ENCODE results near the gene GP1BB. TPM values are rescaled to one million over a fixed set of nuclear protein-coding genes. Genes with fewer than 3 reads are reported as not detected.

Gene GP1BB
- total RNA-seq, 1 donor = 1.8 TPM

DNA sequence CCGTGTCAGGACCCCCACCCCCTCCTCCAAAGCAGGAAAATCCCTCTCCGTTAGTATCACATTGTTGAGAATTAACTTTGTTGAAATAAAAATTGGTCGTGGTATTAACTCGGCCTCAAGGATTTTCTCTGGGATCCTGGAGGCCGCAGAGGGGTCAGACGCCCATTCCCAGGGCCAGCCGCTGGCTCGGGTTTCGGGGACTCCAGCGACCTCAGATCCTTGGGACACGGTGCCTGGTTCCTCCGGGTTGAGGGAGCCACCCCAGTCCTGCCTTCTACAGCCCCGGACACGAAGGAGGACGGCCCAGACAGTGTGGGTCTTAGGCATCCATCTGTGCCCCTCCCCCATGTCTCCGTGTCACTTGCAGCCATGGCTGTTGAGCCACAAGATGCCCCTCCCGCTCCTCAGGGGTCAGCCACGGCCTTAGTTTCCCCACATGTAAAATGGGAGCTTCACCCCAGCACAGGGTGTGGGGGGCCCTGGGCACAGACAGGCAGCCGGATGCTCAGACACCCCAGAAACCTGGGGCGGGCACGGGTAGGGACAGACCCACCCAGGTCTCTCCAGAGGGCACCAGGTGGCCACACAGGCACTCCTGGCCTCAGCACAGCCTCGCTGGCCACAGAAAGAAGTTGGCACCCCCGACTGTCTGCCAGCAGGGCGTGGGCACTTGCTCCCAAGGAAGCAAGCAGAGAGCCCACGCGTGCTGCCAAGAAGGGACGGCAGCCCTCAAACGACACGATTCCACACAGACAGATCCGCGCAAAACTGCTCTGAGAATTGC, 15.5 kb downstream of the GP1BB start:
- no peak overlapping the region for H3K4me3 ChIP-seq (ENCODE audit: insufficient read depth, low read length)
- no peaks in the 10 kb centered on the region for H3K79me2 ChIP-seq (ENCODE audit: insufficient read depth, low read length)
- H3K4me1 ChIP-seq (ENCODE audit: insufficient read depth, low read length) = no peaks in the 10 kb centered on the region
- no peaks in the 10 kb centered on the region for H3K27me3 ChIP-seq (ENCODE audit: insufficient read depth, low read length)
- no peak overlapping the region for H3K27ac ChIP-seq (ENCODE audit: low read depth, low read length)
- no peak for DNase-seq (ENCODE audit: insufficient read length, low spot score, missing footprints)
- H4K20me1 ChIP-seq (ENCODE audit: insufficient read depth, low read length) = no peaks in the 10 kb centered on the region
- no peak overlapping the region for H2AFZ ChIP-seq (ENCODE audit: low read length)
- no peak overlapping the region for H3K4me2 ChIP-seq (ENCODE audit: insufficient read depth, low read length)
- H3K36me3 ChIP-seq (ENCODE audit: insufficient read depth, low read length) = no peaks in the 10 kb centered on the region
- TF ChIP-seq, protein P1, sequence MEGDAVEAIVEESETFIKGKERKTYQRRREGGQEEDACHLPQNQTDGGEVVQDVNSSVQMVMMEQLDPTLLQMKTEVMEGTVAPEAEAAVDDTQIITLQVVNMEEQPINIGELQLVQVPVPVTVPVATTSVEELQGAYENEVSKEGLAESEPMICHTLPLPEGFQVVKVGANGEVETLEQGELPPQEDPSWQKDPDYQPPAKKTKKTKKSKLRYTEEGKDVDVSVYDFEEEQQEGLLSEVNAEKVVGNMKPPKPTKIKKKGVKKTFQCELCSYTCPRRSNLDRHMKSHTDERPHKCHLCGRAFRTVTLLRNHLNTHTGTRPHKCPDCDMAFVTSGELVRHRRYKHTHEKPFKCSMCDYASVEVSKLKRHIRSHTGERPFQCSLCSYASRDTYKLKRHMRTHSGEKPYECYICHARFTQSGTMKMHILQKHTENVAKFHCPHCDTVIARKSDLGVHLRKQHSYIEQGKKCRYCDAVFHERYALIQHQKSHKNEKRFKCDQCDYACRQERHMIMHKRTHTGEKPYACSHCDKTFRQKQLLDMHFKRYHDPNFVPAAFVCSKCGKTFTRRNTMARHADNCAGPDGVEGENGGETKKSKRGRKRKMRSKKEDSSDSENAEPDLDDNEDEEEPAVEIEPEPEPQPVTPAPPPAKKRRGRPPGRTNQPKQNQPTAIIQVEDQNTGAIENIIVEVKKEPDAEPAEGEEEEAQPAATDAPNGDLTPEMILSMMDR (IDR thresholded peaks at IDR 0.05; ENCODE audit: extremely low read depth, low read depth, low read length) = no peak
- no peaks in the 10 kb centered on the region for H3K9me3 ChIP-seq (ENCODE audit: low read depth, low read length)

DNA sequence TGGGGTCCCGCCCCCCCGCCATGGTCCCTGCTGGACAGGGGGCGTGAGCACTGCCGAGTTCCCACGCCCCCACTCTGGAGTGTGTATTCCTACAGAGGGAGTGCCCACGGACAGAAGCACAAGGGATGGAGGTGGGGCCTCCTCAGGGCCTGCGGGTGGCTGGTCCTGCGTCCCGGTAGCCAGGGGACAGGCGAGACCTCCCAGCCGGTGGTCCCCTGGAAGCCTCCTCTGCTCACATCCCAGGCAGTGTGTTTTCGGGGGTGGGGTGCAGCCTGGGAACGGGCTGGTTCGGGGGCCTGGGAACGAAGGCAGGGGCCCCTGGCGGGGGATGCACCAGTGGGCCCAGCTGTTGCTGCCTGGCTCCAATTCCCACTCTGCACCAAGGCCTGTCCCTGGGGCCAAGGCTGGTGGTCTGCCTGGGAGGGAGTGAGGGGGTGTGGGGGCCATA, 16.1 kb downstream of the GP1BB start:
- no peak for DNase-seq (ENCODE audit: insufficient read length, low spot score, missing footprints)
- no peak overlapping the region for H2AFZ ChIP-seq (ENCODE audit: low read length)
- H3K27me3 ChIP-seq (ENCODE audit: insufficient read depth, low read length) = no peaks in the 10 kb centered on the region

DNA sequence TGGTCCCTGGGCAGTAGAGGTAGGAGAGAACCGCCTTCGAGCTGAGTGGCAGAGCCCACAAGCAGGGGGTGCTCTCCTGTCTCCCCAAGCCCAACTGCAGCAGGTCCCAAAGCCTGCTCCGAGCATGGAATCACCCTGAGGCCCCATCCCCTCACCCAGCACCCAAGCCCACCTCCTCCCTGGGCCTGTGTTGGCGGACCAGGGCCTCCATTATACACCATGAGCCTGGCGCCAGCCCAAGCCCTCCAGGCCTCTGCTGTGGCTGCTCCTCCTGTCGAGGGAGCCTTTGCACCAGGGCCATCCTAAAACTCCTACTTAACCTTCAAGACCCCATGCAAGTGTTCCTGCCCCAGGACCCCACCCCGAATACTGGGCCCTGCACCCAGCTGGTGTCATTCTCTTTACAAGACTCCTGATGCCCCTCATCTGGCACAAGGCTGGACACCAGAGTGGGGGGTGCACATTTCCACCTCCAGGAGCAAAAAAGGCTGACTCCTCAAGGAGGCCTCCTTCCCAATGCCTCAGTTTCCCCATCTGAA, 16.6 kb downstream of the GP1BB start:
- Histone ChIP-seq H3K27ac (ENCODE audit: low read depth, low read length) (no peak overlapping the region), H3K4me1 (ENCODE audit: insufficient read depth, low read length) (no peaks in the 10 kb centered on the region), H3K79me2 (ENCODE audit: insufficient read depth, low read length) (no peaks in the 10 kb centered on the region), H3K4me2 (ENCODE audit: insufficient read depth, low read length) (no peak overlapping the region), H3K9me3 (ENCODE audit: low read depth, low read length) (no peaks in the 10 kb centered on the region), H3K36me3 (ENCODE audit: insufficient read depth, low read length) (no peaks in the 10 kb centered on the region), H3K27me3 (ENCODE audit: insufficient read depth, low read length) (no peaks in the 10 kb centered on the region), H2AFZ (ENCODE audit: low read length) (no peak overlapping the region), H3K4me3 (ENCODE audit: insufficient read depth, low read length) (no peak overlapping the region), H4K20me1 (ENCODE audit: insufficient read depth, low read length) (no peaks in the 10 kb centered on the region)
- TF ChIP-seq, protein P1 (IDR thresholded peaks at IDR 0.05; ENCODE audit: extremely low read depth, low read depth, low read length) = no peak
- DNase-seq (ENCODE audit: insufficient read length, low spot score, missing footprints) = no peak

More for the DNA sequence above, 16.1 kb downstream of the GP1BB start:
- H3K4me3 ChIP-seq (ENCODE audit: insufficient read depth, low read length) = no peak overlapping the region
- no peaks in the 10 kb centered on the region for H3K36me3 ChIP-seq (ENCODE audit: insufficient read depth, low read length)
- TF ChIP-seq, protein P1 (IDR thresholded peaks at IDR 0.05; ENCODE audit: extremely low read depth, low read depth, low read length) = no peak
- no peaks in the 10 kb centered on the region for H4K20me1 ChIP-seq (ENCODE audit: insufficient read depth, low read length)
- H3K4me1 ChIP-seq (ENCODE audit: insufficient read depth, low read length) = no peaks in the 10 kb centered on the region
- no peaks in the 10 kb centered on the region for H3K9me3 ChIP-seq (ENCODE audit: low read depth, low read length)
- H3K4me2 ChIP-seq (ENCODE audit: insufficient read depth, low read length) = no peak overlapping the region
- H3K27ac ChIP-seq (ENCODE audit: low read depth, low read length) = no peak overlapping the region
- no peaks in the 10 kb centered on the region for H3K79me2 ChIP-seq (ENCODE audit: insufficient read depth, low read length)

DNA sequence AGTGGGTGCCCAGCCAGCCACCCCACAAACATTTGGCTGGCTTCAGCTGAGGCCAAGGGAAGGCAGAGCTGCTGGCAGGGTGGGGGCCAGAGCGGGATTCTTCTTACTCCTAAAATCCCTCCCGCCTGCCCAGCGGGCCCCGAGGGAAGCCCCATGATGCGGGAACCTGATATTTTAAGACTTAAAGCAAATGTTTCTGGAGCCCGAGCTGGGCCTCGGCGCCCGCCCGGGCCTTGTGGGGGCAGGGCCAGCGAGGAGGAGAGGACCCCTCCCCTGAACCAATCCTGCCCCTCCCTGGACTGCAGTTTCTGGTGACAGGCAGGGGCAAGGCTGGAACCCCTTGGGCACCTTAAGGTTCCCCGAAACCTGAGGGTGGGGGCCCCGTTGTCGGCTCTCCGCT, 17.2 kb downstream of the GP1BB start:
- H3K4me3 ChIP-seq (ENCODE audit: insufficient read depth, low read length) = no peak overlapping the region
- no peak overlapping the region for H2AFZ ChIP-seq (ENCODE audit: low read length)
- DNase-seq (ENCODE audit: insufficient read length, low spot score, missing footprints) = no peak
- TF ChIP-seq, protein P1 (IDR thresholded peaks at IDR 0.05; ENCODE audit: extremely low read depth, low read depth, low read length) = no peak
- H3K4me1 ChIP-seq (ENCODE audit: insufficient read depth, low read length) = no peaks in the 10 kb centered on the region
- H3K36me3 ChIP-seq (ENCODE audit: insufficient read depth, low read length) = no peaks in the 10 kb centered on the region
- H3K4me2 ChIP-seq (ENCODE audit: insufficient read depth, low read length) = no peak overlapping the region
- no peak overlapping the region for H3K27ac ChIP-seq (ENCODE audit: low read depth, low read length)
- no peaks in the 10 kb centered on the region for H4K20me1 ChIP-seq (ENCODE audit: insufficient read depth, low read length)
- no peaks in the 10 kb centered on the region for H3K27me3 ChIP-seq (ENCODE audit: insufficient read depth, low read length)
- no peaks in the 10 kb centered on the region for H3K9me3 ChIP-seq (ENCODE audit: low read depth, low read length)
- no peaks in the 10 kb centered on the region for H3K79me2 ChIP-seq (ENCODE audit: insufficient read depth, low read length)
